Right atrium auricular region (tissue), 2 donors: Measurements from ENCODE around the gene MLC1. TPM values are rescaled to one million over a fixed set of nuclear protein-coding genes. Genes with fewer than 3 reads are reported as not detected.

Experiments
- DNase-seq: peaks from one replicate; pipeline ENCODE4 v3.0.0-alpha.2; 2019; ENCODE audit warnings: low spot score
- H3K27ac ChIP-seq, 2 donors: fragments of 200-600 bp; sonication (generic); 1 replicate in 1 of 2; 2 replicates in 1 of 2; pipeline ENCODE4 v1.5.1; 2016 to 2019
- H3K27me3 ChIP-seq, 2 donors: fragments of 200-600 bp; sonication (generic); one replicate each; pipeline versions ENCODE4 v1.5.1 to v1.6.0; 2017 to 2019
- H3K36me3 ChIP-seq: fragments of 200-600 bp; sonication (generic); one replicate; pipeline ENCODE4 v1.5.1; 2016
- H3K4me1 ChIP-seq, 2 donors: fragments of 200-600 bp; sonication (generic); one replicate each; pipeline versions ENCODE4 v1.5.1 to v1.6.0; 2017 to 2019
- H3K4me3 ChIP-seq, 2 donors: fragments of 200-600 bp; sonication (generic); 1 replicate in 1 of 2; 2 replicates in 1 of 2; pipeline ENCODE4 v1.5.1; 2017 to 2019; ENCODE audit warnings: mild to moderate bottlenecking in 1 of 2, moderate library complexity in 1 of 2
- H3K9me3 ChIP-seq, 2 donors: fragments of 200-600 bp; sonication (generic); one replicate each; pipeline ENCODE4 v1.5.1; 2019
- total RNA-seq, 2 donors: library from RNA; depleted of rRNA; stranded (reverse); fragments of >200 nt; gene quantifications; one replicate each; pipeline ENCODE4 v1.1.0, GENCODE V29; 2016
- TF ChIP-seq, protein P1 (sequence below), 2 donors: fragments of 200-600 bp; sonication (generic); IDR thresholded peaks; one replicate each; pipeline ENCODE4 v1.5.1; 2019; ENCODE audit warnings: antibody characterized with exemption in 2 of 2

MLC1 gene
- total RNA-seq, 2 donors from 2014 or later = 0.71 TPM; not detected in 1

DNA sequence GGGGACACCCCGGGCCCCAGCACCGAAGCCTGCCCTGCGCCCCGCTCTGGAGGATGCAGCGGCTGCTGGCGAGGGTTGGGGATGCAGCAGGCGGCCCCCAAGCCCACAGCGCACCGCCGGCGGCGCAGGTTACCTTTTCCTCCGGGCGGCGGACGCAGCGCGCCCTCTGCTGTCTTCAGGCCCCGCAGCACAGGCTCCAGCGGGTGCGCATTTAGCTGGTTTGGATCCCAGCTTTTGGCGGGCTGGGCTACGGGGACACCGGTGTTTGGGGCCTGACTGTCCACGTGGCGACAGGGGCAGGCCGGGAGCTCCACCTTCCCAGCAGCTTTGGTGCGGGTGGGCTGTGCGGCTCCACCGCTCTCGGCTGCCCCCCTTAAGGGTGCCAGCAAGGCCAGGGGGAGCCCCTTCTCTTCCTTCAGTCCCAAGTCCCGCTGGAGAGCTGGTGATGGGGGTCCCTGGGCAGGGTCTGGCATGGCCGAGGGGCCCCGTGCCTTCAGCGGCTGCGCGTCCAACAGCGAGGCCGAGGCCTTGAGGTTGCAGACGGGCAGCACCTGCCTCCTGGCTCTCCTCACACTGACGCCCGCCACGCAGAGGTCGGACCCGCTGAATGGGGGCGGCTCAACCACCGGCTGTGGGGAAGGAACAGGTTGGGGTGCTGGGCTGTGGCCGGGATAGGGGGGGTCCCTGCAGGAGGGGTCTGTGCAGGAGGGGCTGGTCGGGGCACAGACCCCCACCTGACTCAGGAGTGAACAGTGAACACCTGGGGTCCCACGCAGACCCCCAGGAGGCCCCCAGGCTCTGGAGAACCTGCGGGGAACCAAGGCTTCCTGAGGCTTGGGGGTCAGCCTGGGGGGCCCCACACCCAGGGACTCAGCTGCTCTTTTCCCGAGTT is 54.7 kb downstream of the MLC1 start:
- H3K4me3 ChIP-seq = peak overlapping the region in 1 of 2 donors; percentile 15
- H3K27ac ChIP-seq = no peak overlapping the region
- H3K27me3 ChIP-seq = no peaks in the 10 kb centered on the region

DNA sequence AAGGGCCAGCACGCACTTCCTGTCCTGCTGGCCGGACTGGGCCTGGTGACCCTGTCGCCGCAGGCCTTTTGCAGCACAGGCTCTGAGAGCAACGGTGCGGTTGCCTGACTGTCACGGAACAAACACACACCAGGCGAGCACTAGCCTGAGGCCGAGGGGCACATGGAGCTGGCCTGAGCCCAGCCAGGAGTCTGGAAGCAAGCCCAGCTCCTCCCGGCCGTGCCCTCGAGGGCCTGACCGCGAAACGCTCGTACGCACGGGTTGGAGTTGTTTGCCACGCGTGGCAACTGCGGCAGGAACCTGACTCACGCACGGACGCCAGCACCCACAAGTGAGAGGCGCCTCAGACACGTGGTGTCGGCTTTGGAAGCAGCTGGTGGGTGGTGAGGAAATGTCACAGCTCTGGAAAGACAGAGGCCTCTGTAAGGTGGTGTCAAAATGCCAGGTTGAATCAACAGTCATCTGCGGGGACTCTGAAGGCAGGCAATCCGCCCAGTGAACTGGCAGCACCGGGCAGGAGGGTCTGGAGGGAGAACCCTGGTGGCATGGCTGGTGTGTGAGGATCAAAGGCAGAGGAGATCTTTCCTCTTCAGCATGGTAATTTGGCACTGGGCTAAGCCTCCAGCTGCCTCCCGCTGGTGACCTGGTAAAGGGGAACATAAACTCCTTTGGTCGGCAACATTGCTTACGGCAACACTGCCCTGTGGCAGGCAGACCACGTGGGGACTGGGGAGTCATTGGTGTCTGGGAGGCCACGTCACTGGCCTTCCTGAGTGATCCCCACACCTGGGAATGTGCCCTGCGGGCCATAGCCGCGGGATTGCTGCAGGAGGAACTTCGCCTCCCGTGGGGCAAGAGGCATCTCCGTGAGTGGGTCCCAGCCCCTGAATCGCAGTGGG is 57.3 kb downstream of the MLC1 start:
- Histone ChIP-seq H3K36me3 (no peaks in the 10 kb centered on the region), H3K4me3 (no peak overlapping the region), H3K27me3 (no peaks in the 10 kb centered on the region), H3K4me1 (peaks cover 0 to 11% of the 10 kb centered on the region in 2 donors), H3K9me3 (no peaks in the 10 kb centered on the region), H3K27ac (no peak overlapping the region)
- TF ChIP-seq, protein P1, sequence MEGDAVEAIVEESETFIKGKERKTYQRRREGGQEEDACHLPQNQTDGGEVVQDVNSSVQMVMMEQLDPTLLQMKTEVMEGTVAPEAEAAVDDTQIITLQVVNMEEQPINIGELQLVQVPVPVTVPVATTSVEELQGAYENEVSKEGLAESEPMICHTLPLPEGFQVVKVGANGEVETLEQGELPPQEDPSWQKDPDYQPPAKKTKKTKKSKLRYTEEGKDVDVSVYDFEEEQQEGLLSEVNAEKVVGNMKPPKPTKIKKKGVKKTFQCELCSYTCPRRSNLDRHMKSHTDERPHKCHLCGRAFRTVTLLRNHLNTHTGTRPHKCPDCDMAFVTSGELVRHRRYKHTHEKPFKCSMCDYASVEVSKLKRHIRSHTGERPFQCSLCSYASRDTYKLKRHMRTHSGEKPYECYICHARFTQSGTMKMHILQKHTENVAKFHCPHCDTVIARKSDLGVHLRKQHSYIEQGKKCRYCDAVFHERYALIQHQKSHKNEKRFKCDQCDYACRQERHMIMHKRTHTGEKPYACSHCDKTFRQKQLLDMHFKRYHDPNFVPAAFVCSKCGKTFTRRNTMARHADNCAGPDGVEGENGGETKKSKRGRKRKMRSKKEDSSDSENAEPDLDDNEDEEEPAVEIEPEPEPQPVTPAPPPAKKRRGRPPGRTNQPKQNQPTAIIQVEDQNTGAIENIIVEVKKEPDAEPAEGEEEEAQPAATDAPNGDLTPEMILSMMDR (IDR thresholded peaks at IDR 0.05) = no peak
- DNase-seq = no peak

More for the DNA sequence above, 54.7 kb downstream of the MLC1 start:
- Histone ChIP-seq H3K4me1 (peaks cover 0 to 11% of the 10 kb centered on the region in 2 donors), H3K9me3 (no peaks in the 10 kb centered on the region), H3K36me3 (no peaks in the 10 kb centered on the region)
- DNase-seq = peak; percentile 68
- TF ChIP-seq, protein P1 (IDR thresholded peaks at IDR 0.05) = peak; percentile 83 to 95

DNA sequence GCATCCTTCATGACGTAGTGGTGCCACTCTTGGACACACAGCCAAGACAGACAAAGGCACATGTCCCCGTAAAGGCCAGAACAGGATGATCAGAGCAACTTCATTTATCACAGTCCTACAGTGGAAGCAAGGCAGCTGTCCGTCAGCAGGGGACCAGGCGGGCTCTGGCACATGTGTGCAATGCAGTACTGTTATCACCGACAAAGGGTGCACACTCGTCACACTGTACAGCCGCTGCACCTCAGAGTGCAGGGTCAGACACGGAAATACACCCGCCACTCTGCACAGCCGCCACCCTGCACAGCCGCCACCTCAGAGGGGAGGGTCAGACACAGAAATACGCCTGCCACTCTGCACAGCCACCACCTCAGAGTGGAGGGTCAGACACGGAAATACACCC is 59.2 kb downstream of the MLC1 start:
- H3K9me3 ChIP-seq = no peaks in the 10 kb centered on the region
- H3K4me3 ChIP-seq = no peak overlapping the region
- no peak overlapping the region for H3K27ac ChIP-seq
- TF ChIP-seq, protein P1 (IDR thresholded peaks at IDR 0.05) = no peak
- peaks cover 0 to 11% of the 10 kb centered on the region in 2 donors for H3K4me1 ChIP-seq
- H3K27me3 ChIP-seq = no peaks in the 10 kb centered on the region
- H3K36me3 ChIP-seq = no peaks in the 10 kb centered on the region
- no peak for DNase-seq

DNA sequence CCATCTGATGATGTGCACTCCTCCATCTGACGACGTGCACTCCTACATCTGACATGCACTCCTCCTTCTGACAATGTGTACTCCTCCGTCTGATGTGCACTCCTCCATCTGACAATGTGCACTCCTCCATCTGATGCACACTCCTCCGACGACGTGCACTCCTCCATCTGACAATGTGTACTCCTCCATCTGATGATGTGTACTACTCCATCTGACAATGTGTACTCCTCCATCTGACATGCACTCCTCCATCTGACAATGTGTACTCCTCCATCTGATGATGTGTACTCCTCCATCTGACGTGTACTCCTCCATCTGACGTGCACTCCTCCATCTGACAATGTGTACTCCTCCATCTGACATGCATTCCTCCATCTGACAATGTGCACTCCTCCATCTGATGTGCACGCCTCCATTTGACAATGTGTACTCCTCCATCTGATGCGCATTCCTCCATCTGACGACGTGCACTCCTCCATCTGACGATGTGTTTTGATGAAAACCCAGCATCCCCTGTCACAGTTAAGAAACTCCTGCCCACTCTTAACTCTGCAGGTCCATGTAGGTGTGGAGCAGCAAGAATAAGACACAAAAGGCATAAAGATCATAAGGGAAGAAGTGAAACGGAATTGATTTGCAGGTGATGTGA is 62.9 kb downstream of the MLC1 start:
- H3K4me1 ChIP-seq = no peaks in the 10 kb centered on the region
- H3K9me3 ChIP-seq = no peaks in the 10 kb centered on the region
- TF ChIP-seq, protein P1 (IDR thresholded peaks at IDR 0.05) = no peak
- DNase-seq = no peak
- H3K4me3 ChIP-seq = no peak overlapping the region
- H3K27me3 ChIP-seq = no peaks in the 10 kb centered on the region
- no peak overlapping the region for H3K27ac ChIP-seq
- no peaks in the 10 kb centered on the region for H3K36me3 ChIP-seq

DNA sequence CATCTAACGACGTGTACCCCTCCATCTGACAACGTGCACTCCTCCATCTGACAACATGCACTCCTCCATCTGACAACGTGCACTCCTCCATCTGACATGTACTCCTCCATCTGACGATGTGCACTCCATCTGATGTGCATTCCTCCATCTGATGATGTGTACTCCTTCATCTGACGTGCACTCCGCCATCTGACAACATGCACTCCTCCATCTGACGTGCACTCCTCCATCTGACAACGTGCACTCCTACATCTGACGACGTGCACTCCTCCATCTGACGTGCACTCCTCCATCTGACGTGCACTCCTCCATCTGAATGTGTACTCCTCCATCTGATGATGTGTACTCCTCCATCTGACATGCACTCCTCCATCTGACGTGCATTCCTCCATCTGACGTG is 64.6 kb downstream of the MLC1 start:
- DNase-seq = no peak

More for the DNA sequence above, 64.6 kb downstream of the MLC1 start:
- TF ChIP-seq, protein P1 (IDR thresholded peaks at IDR 0.05) = no peak
- no peaks in the 10 kb centered on the region for H3K4me1 ChIP-seq
- H3K36me3 ChIP-seq = no peaks in the 10 kb centered on the region
- H3K9me3 ChIP-seq = no peaks in the 10 kb centered on the region
- H3K4me3 ChIP-seq = no peak overlapping the region
- H3K27ac ChIP-seq = no peak overlapping the region
- no peaks in the 10 kb centered on the region for H3K27me3 ChIP-seq
